ENCODE measurements around the gene CFAP61. TPM values are rescaled to one million over a fixed set of nuclear protein-coding genes. Genes with fewer than 3 reads are reported as not detected.

Gene CFAP61
- not detected in 2 replicates for total RNA-seq

GRCh38 chr20:20052074-20052970 lies at the start of gene CFAP61, which contains the start of gene CRNKL1:
TSS of gene CFAP61 (plus strand) at chr20:20052532. CDS start at chr20:20056654, 4,122 bp downstream.
TSS of gene CRNKL1 (minus strand) at chr20:20052466. CDS start at chr20:20052342, 124 bp downstream.

GRCh38 chr20:20017001-20017843 lies 35.1 kb upstream of the CFAP61 start, which contains the start of gene NAA20:
TSS of gene NAA20 (plus strand) at chr20:20017362. CDS start at chr20:20017397, 35 bp downstream.

GRCh38 chr20:20367575-20368417 lies 315.5 kb downstream of the CFAP61 start, which contains the start of gene INSM1:
TSS of gene INSM1 (plus strand) at chr20:20368104. CDS start at chr20:20368268, 164 bp downstream.

Small RNAs within 50 kb of the gene (small RNA-seq; reads per million reads assigned to genes)
- not detected for gene RN7SL690P

Other genes starting within 250 kb of the CFAP61 start
- 59.0 and 68.3 TPM in 2 replicates for gene NAA20, start 35.2 kb upstream of the CFAP61 start, total RNA-seq
- gene CRNKL1, start 66 bp upstream of the CFAP61 start, total RNA-seq = 34.2 and 35.9 TPM in 2 replicates

All from thoracic aorta endothelial cell (primary cell).